Kidney capillary endothelial cell (primary cell): ENCODE results near the gene CPA1.
A peak's percentile ranks its signal among the peaks of the same experiment; 100 is the strongest.

ENCODE experiments used
- DNase-seq: peaks from one replicate; pipeline ENCODE4 v3.0.0-alpha.2; 2018; ENCODE audit warnings: low spot score

CPA1 gene

GRCh38 chr7:130356121-130356875 is 24.0 kb upstream of the CPA1 start:
- DNase-seq = peak; percentile 73

GRCh38 chr7:130356876-130357611 is 23.2 kb upstream of the CPA1 start:
- no peak for DNase-seq

- no peak for DNase-seq
Observed at GRCh38 chr7:130358471-130358870, 21.8 kb upstream of the CPA1 start.

GRCh38 chr7:130359276-130359857 is 20.9 kb upstream of the CPA1 start:
- no peak for DNase-seq

GRCh38 chr7:130360518-130360917 is 19.8 kb upstream of the CPA1 start:
- DNase-seq = no peak

- no peak for DNase-seq
Observed at GRCh38 chr7:130361681-130362080, 18.6 kb upstream of the CPA1 start.

- no peak for DNase-seq
Observed at GRCh38 chr7:130362251-130362816, 18.0 kb upstream of the CPA1 start.

- DNase-seq = peak; percentile 60
Observed at GRCh38 chr7:130363026-130363847, 17.1 kb upstream of the CPA1 start.

GRCh38 chr7:130364451-130364850 is 15.8 kb upstream of the CPA1 start:
- no peak for DNase-seq

GRCh38 chr7:130365088-130365487 is 15.2 kb upstream of the CPA1 start:
- DNase-seq = no peak

- DNase-seq = no peak
Observed at GRCh38 chr7:130365511-130366441, 14.5 kb upstream of the CPA1 start.

GRCh38 chr7:130366564-130366963 is 13.7 kb upstream of the CPA1 start:
- no peak for DNase-seq

- no peak for DNase-seq
Observed at GRCh38 chr7:130367088-130367755, 13.1 kb upstream of the CPA1 start.

- DNase-seq = no peak
Observed at GRCh38 chr7:130367836-130368746, 12.2 kb upstream of the CPA1 start.

- DNase-seq = no peak
Observed at GRCh38 chr7:130369110-130369711, 11.1 kb upstream of the CPA1 start.

GRCh38 chr7:130369831-130370550 is 10.3 kb upstream of the CPA1 start:
- no peak for DNase-seq

- no peak for DNase-seq
Observed at GRCh38 chr7:130371046-130371445, 9.2 kb upstream of the CPA1 start.
